G401 (cell line): ENCODE measurements around the gene MEI4. TPM values are rescaled to one million over a fixed set of nuclear protein-coding genes. Genes with fewer than 3 reads are reported as not detected.
"Not testable (repeated sequence)": the region's sequence is repeated elsewhere in the genome, so short reads cannot be mapped to it uniquely, and the experiment has no call there.

ENCODE experiments used
- DNase-seq: peaks from one replicate; pipeline ENCODE4 v3.0.0-alpha.2; 2015; ENCODE audit warnings: low spot score
- in situ Hi-C: cut with HindIII; loops from 2 replicates; pipeline ENCODE4 v1.10.0; 2016; ENCODE audit warnings: low sequenced_read_pairs, mixed read lengths
- total RNA-seq: library from RNA; depleted of rRNA; stranded (reverse); fragments of >200 nt; shearing (Covaris generic); gene quantifications from 2 replicates; pipeline ENCODE4 v1.2.3, GENCODE V29; 2014; rRNA removed

The MEI4 gene
- total RNA-seq: 0.44 and 0.49 TPM in 2 replicates

- DNase-seq: no peak
- in situ Hi-C loops: no loop called here
These were observed at the start of gene MEI4 for GRCh38 chr6:77652739-77653138. Gene MEI4 (plus strand): TSS chr6:77653039. CDS start chr6:77690672, 37,633 bp downstream.

GRCh38 chr6:77604476-77604875 lies 48.4 kb upstream of the MEI4 start:
- DNase-seq: no peak
- in situ Hi-C loops: no loop called here

GRCh38 chr6:77607004-77607403 lies 45.8 kb upstream of the MEI4 start:
- in situ Hi-C loops: no loop called here
- DNase-seq: no peak

- in situ Hi-C loops: no loop called here
- no peak for DNase-seq
These were observed 43.7 kb upstream of the MEI4 start for GRCh38 chr6:77609106-77609505.

GRCh38 chr6:77619114-77619513 lies 33.7 kb upstream of the MEI4 start:
- no peak for DNase-seq
- in situ Hi-C loops: no loop called here

- in situ Hi-C loops: no loop called here
- DNase-seq: no peak
These were observed 32.5 kb upstream of the MEI4 start for GRCh38 chr6:77620278-77620882.

- in situ Hi-C loops: no loop called here
These were observed 28.3 kb upstream of the MEI4 start for GRCh38 chr6:77624515-77624914.

GRCh38 chr6:77626426-77626825 lies 26.4 kb upstream of the MEI4 start:
- in situ Hi-C loops: no loop called here

More at GRCh38 chr6:77624515-77624914, 28.3 kb upstream of the MEI4 start:
- no peak for DNase-seq

GRCh38 chr6:77630014-77630413 lies 22.8 kb upstream of the MEI4 start:
- DNase-seq: no peak
- in situ Hi-C loops: no loop called here

More at GRCh38 chr6:77626426-77626825, 26.4 kb upstream of the MEI4 start:
- DNase-seq: no peak

GRCh38 chr6:77633471-77633870 lies 19.4 kb upstream of the MEI4 start:
- in situ Hi-C loops: no loop called here
- DNase-seq: no peak

GRCh38 chr6:77633993-77634715 lies 18.7 kb upstream of the MEI4 start:
- no peak for DNase-seq
- in situ Hi-C loops: no loop called here

- DNase-seq: no peak
- in situ Hi-C loops: no loop called here
These were observed 14.6 kb upstream of the MEI4 start for GRCh38 chr6:77638129-77638830.

- DNase-seq: no peak
- in situ Hi-C loops: no loop called here
These were observed 8.6 kb upstream of the MEI4 start for GRCh38 chr6:77644102-77644705.

GRCh38 chr6:77650098-77650663 lies 2.7 kb upstream of the MEI4 start:
- peak; percentile 24 for DNase-seq
- in situ Hi-C loops: no loop called here

GRCh38 chr6:77653816-77654215 lies 977 bp downstream of the MEI4 start:
- DNase-seq: no peak
- in situ Hi-C loops: no loop called here

GRCh38 chr6:77655035-77655434 lies 2.2 kb downstream of the MEI4 start:
- in situ Hi-C loops, DNase-seq: not testable (repeated sequence)

- in situ Hi-C loops: no loop called here
- DNase-seq: no peak
These were observed 4.3 kb downstream of the MEI4 start for GRCh38 chr6:77656999-77657764.

- DNase-seq: no peak
- in situ Hi-C loops: no loop called here
These were observed 13.5 kb downstream of the MEI4 start for GRCh38 chr6:77666340-77666739.

GRCh38 chr6:77666846-77667245 lies 14.0 kb downstream of the MEI4 start:
- in situ Hi-C loops: no loop called here

More at GRCh38 chr6:77666846-77667245, 14.0 kb downstream of the MEI4 start:
- no peak for DNase-seq
